BE2C (cell line): ENCODE data around the gene AP4B1.

Experiments used
- DNase-seq: peaks from one replicate; pipeline ENCODE4 v3.0.0-alpha.2; 2020
- H3K27me3 ChIP-seq: fragments of 250-450 bp; sonication (Bioruptor Pico); 2 replicates; pipeline ENCODE4 v1.5.1; 2020; ENCODE audit warnings: mild to moderate bottlenecking
- H3K36me3 ChIP-seq: fragments of 250-450 bp; sonication (Bioruptor Pico); 2 replicates; pipeline ENCODE4 v1.5.1; 2020; ENCODE audit warnings: mild to moderate bottlenecking
- H3K4me1 ChIP-seq: fragments of 250-450 bp; sonication (Bioruptor Pico); 2 replicates; pipeline ENCODE4 v1.5.1; 2020
- H3K4me3 ChIP-seq: 2 replicates; pipeline ENCODE4 v1.5.1; 2011; ENCODE audit warnings: low read depth, low read length
- H3K9me3 ChIP-seq: fragments of 250-450 bp; sonication (Bioruptor Pico); 2 replicates; pipeline ENCODE4 v1.5.1; 2020
- CTCF ChIP-seq: IDR thresholded peaks from 2 replicates; pipeline ENCODE4 v1.5.1; 2012; ENCODE audit warnings: mild to moderate bottlenecking, low read depth, low read length

AP4B1 gene

GRCh38 chr1:113871597-113872113 lies 32.9 kb downstream of the AP4B1 start, which contains the start of gene PTPN22:
PTPN22 (minus strand) TSS chr1:113871712.
- H3K36me3 ChIP-seq = no peaks in the 10 kb centered on the region
- H3K9me3 ChIP-seq = no peaks in the 10 kb centered on the region
- no peaks in the 10 kb centered on the region for H3K4me1 ChIP-seq
- TF ChIP-seq CTCF = no peak
- H3K4me3 ChIP-seq = no peak within 1 kb of the TSS
- no peak for DNase-seq
- no peaks in the 10 kb centered on the region; the same call in 1 of the 2 replicates for H3K27me3 ChIP-seq

GRCh38 chr1:113870778-113871177 lies 33.8 kb downstream of the AP4B1 start:
- no peak for TF ChIP-seq CTCF
- Histone ChIP-seq H3K4me3 (no peak overlapping the region), H3K4me1 (no peaks in the 10 kb centered on the region)

GRCh38 chr1:113868387-113869083 lies 36.1 kb downstream of the AP4B1 start:
- Histone ChIP-seq H3K4me1 (no peaks in the 10 kb centered on the region), H3K27me3 (no peaks in the 10 kb centered on the region; the same call in 1 of the 2 replicates), H3K4me3 (no peak overlapping the region), H3K9me3 (no peaks in the 10 kb centered on the region), H3K36me3 (no peaks in the 10 kb centered on the region)
- TF ChIP-seq CTCF = no peak
- DNase-seq = no peak

More at GRCh38 chr1:113870778-113871177, 33.8 kb downstream of the AP4B1 start:
- H3K36me3 ChIP-seq = no peaks in the 10 kb centered on the region
- no peaks in the 10 kb centered on the region; the same call in 1 of the 2 replicates for H3K27me3 ChIP-seq
- no peak for DNase-seq
- H3K9me3 ChIP-seq = no peaks in the 10 kb centered on the region

GRCh38 chr1:113861641-113862040 lies 43.0 kb downstream of the AP4B1 start:
- no peak for TF ChIP-seq CTCF
- Histone ChIP-seq H3K27me3 (no peaks in the 10 kb centered on the region), H3K4me1 (no peaks in the 10 kb centered on the region), H3K9me3 (no peaks in the 10 kb centered on the region), H3K4me3 (no peak overlapping the region), H3K36me3 (no peaks in the 10 kb centered on the region)
- DNase-seq = no peak

GRCh38 chr1:113860891-113861290 lies 43.7 kb downstream of the AP4B1 start:
- Histone ChIP-seq H3K36me3 (no peaks in the 10 kb centered on the region), H3K4me1 (no peaks in the 10 kb centered on the region), H3K9me3 (no peaks in the 10 kb centered on the region), H3K4me3 (no peak overlapping the region), H3K27me3 (no peaks in the 10 kb centered on the region)
- TF ChIP-seq CTCF = no peak
- no peak for DNase-seq

GRCh38 chr1:113859478-113860175 lies 45.0 kb downstream of the AP4B1 start:
- Histone ChIP-seq H3K9me3 (no peaks in the 10 kb centered on the region), H3K27me3 (no peaks in the 10 kb centered on the region), H3K4me1 (no peaks in the 10 kb centered on the region), H3K4me3 (no peak overlapping the region), H3K36me3 (no peaks in the 10 kb centered on the region)
- DNase-seq = no peak
- no peak for TF ChIP-seq CTCF
